ENCODE results near the gene MPPED2.

The MPPED2 gene

GRCh38 chr11:30586251-30587144 lies at the start of gene MPPED2:
Gene MPPED2, minus strand, starts transcription at chr11:30586353. Its CDS starts 5,980 bp downstream, at chr11:30580373.
- no peak for DNase-seq

GRCh38 chr11:30635401-30635989 lies 49.3 kb upstream of the MPPED2 start:
- peak; percentile 76 to 79 for DNase-seq

GRCh38 chr11:30631148-30631547 lies 45.0 kb upstream of the MPPED2 start:
- DNase-seq = no peak

GRCh38 chr11:30619767-30620166 lies 33.6 kb upstream of the MPPED2 start:
- DNase-seq = no peak

GRCh38 chr11:30617762-30618161 lies 31.6 kb upstream of the MPPED2 start:
- DNase-seq = no peak

GRCh38 chr11:30610628-30611027 lies 24.5 kb upstream of the MPPED2 start:
- DNase-seq = no peak

GRCh38 chr11:30608534-30608933 lies 22.4 kb upstream of the MPPED2 start:
- DNase-seq = no peak

- DNase-seq = no peak
Observed at GRCh38 chr11:30605036-30605605, 19.0 kb upstream of the MPPED2 start.

- no peak for DNase-seq
Observed at GRCh38 chr11:30603357-30603756, 17.2 kb upstream of the MPPED2 start.

- no peak for DNase-seq
Observed at GRCh38 chr11:30596832-30597231, 10.7 kb upstream of the MPPED2 start.

- no peak for DNase-seq
Observed at GRCh38 chr11:30595934-30596333, 9.8 kb upstream of the MPPED2 start.

GRCh38 chr11:30594646-30595411 lies 8.7 kb upstream of the MPPED2 start:
- no peak for DNase-seq

- DNase-seq = no peak
Observed at GRCh38 chr11:30587269-30587812, 1.2 kb upstream of the MPPED2 start.

GRCh38 chr11:30585892-30586250 lies 282 bp downstream of the MPPED2 start:
- DNase-seq = no peak

GRCh38 chr11:30585125-30585891 lies 845 bp downstream of the MPPED2 start:
- DNase-seq = no peak

- DNase-seq = peak in 1 of 2 donors; percentile 7
Observed at GRCh38 chr11:30583476-30584280, 2.5 kb downstream of the MPPED2 start.

- DNase-seq = no peak
Observed at GRCh38 chr11:30582726-30583125, 3.4 kb downstream of the MPPED2 start.

GRCh38 chr11:30581675-30582074 lies 4.5 kb downstream of the MPPED2 start:
- no peak for DNase-seq

GRCh38 chr11:30580573-30580972 lies 5.6 kb downstream of the MPPED2 start:
- no peak for DNase-seq

- no peak for DNase-seq
Observed at GRCh38 chr11:30579415-30580175, 6.6 kb downstream of the MPPED2 start.

Measured in hippocampal formation (tissue), 2 donors.